Stimulated activated CD4-positive, alpha-beta T cell treated with anti-CD3 and anti-CD28 coated beads, Interleukin-4, amount 100 ng/mL, for 4 hours (primary cell): ENCODE data around the gene FSIP1.
"Not testable (repeated sequence)": the region's sequence is repeated elsewhere in the genome, so short reads cannot be mapped to it uniquely, and the experiment has no call there.

ENCODE experiments used
- DNase-seq, 2 experiments: peaks; one replicate each; pipeline ENCODE4 v3.0.0-alpha.2; 2020

The FSIP1 gene

GRCh38 chr15:39782441-39783138 is at the start of gene FSIP1:
TSS of gene FSIP1 (minus strand) at chr15:39782841. CDS start at chr15:39776524, 6,317 bp downstream.
- DNase-seq, result peak; percentile 93 to 94

GRCh38 chr15:39830166-39830565 is 47.5 kb upstream of the FSIP1 start:
- no peak for DNase-seq

DNA sequence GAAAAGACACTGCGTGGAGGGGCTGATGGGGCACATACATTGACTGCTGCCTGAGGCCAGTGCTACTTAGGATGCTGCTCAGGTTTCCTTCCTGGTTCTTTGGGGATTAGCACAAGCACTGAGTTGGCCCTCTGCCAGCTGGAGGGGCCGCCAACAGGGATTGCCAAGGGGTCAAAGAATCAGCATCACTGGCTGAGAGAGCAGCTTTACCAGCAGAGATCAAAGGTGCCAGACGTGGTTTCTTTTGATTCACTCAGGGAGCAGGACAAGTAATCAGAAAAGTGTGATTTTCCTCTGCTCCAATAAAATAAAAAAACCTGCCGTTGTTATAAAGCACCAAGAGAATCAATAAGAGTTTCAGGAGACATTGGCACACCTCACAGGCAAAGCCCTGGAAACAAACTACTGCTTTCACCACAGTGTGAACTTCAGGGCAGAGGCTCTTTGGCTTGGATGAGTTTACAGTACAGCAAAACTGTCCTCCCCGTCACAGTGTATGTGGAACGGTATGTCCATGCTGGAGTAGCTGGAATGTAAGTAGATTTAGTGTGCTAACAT is 45.8 kb upstream of the FSIP1 start:
- no peak for DNase-seq

DNA sequence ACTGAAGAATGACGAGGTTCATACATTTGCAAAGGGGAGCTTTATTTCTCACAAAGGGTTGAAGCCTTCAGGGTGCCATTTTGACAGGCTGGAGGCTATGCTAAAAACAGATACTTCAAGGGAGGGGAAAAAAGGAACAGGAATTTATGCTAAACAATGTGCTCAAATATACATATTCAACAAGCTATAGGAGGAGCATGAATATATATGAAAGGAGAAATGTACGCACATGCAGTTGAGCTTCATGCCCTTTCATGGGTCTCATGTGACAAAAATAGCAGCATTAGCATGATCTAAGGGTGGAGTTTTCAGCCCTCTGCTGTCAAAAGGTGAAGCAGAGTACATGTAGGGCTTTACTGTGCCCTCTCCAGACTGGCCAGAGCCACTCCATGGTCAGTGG is 44.3 kb upstream of the FSIP1 start:
- DNase-seq, result no peak

- no peak for DNase-seq
Measured at GRCh38 chr15:39823634-39824033, 41.0 kb upstream of the FSIP1 start.

- DNase-seq, result no peak
Measured at GRCh38 chr15:39820050-39820602, 37.5 kb upstream of the FSIP1 start.

GRCh38 chr15:39819533-39819932 is 36.9 kb upstream of the FSIP1 start:
- no peak for DNase-seq

- DNase-seq, result no peak
Measured at GRCh38 chr15:39817892-39818291, 35.3 kb upstream of the FSIP1 start.

GRCh38 chr15:39814489-39814888 is 31.8 kb upstream of the FSIP1 start:
- DNase-seq, result no peak

DNA sequence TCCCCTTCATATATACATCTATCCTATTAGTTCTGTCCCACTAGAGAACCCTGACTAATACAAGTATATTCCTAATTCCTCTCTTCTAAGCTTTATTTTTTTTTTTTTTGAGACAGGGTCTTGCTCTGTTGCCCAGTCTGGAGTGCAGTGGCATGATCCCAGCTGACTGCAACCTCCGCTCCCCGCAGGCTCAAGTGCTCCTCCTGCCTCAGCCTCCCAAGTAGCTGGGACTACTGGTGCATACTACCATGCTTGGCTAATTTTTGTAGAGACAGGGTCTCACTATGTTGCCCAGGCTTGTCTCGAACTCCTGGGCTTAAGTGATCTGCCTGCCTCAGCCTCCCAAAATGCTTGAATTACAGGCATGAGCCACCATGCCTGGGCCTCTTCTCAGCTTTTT is 30.0 kb upstream of the FSIP1 start:
- DNase-seq, result not testable (repeated sequence)

DNA sequence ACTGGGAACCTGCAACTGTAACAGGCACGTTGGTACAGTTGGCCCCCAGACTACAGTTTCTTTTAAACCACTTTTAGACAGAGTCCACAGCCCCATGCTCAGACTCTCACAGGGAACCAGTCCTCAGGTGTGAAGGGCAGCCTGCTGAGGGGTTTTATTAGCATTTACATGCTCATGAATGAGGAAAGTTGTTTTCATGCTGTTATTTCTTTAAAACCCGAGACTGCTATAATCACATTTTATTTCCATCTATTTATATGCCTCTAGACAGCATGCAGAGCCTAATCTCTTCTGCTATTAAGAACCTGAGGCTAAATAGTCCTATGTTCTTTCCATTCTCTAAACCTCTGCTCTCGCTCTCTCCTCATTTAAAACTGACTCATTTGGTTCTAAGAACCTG is 26.3 kb upstream of the FSIP1 start:
- DNase-seq, result no peak

GRCh38 chr15:39807791-39808190 is 25.1 kb upstream of the FSIP1 start:
- no peak for DNase-seq

DNA sequence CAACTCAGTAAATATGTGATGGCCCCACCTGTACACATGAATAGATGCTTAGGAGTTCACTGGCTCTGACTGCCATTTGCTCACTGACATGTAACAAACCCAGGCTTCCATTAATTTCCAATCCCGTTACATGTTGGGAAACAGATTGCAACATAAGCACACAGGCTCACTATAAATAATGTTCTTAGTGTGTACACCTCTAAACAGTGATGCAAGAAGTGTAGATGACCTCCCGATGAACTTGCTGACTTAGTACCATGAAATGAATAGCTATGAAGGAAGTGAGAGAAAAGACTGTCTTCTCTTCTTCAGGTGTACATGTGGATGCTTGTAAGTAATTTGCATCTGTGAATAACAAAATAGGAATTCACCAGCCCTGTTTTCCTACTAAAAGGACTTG is 21.4 kb upstream of the FSIP1 start:
- DNase-seq, result no peak

- DNase-seq, result no peak
Measured at GRCh38 chr15:39803016-39803415, 20.4 kb upstream of the FSIP1 start.

GRCh38 chr15:39801641-39802309 is 19.1 kb upstream of the FSIP1 start:
- DNase-seq, result no peak

DNA sequence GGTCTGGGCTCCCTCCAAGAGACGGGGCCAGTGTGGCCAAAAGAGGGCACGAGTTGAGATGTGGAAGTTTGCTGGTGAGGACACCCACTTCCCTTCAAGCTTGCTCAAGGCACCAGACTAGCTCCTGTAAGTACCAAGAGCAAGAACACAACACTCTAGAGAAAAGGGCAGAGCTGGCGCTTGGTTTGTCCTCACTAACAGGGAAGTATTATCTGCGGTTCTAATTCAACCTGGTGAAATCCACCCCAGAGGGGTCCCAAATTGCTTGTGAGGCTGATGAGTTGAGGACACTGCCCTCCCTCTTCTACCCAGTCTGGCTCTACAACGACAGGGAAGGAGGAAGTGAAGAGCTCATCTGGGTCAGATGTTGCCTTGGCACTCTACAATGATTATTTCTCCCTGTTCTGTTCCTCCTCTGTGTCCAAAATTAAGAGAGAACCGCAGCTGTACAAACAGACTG is 16.9 kb upstream of the FSIP1 start:
- no peak for DNase-seq

DNA sequence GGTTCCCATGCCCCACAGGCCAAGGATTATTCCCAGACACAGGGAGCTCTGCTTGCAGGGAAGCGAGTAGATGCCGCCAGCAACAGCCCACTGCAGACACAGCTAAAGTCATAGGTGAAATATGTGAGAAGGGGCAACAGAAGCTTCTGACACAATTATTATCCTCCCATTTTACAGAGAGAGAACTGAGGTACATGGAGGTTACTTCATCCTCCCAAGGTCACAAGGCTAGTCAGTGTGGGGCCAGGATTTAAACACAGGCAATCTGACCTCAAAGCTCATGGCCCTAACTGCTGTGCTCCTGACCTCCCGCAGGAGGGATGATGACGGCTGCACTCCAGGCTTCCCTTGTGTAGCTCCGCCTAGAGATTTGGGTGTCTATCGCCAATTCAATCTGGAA is 15.7 kb upstream of the FSIP1 start:
- DNase-seq, result no peak

DNA sequence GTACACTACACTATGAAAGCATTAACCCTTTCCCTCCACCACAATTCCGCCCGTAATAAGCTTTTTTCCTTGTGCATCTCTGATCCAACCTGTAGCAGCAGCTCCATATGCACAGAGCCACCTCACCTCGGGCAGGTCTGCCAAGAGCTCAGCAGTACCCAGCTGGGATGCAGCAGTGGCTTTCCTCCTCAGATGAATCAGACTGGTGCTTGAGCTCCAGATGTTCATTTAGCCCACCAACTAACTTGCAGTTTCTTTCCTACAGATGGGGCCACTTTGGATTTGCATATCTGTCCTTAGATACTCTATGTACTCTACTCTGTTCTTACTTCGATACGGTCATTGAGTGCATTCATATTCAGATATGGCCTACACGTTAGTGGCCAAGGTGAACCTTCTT is 14.8 kb upstream of the FSIP1 start:
- no peak for DNase-seq

GRCh38 chr15:39796601-39797000 is 14.0 kb upstream of the FSIP1 start:
- no peak for DNase-seq

DNA sequence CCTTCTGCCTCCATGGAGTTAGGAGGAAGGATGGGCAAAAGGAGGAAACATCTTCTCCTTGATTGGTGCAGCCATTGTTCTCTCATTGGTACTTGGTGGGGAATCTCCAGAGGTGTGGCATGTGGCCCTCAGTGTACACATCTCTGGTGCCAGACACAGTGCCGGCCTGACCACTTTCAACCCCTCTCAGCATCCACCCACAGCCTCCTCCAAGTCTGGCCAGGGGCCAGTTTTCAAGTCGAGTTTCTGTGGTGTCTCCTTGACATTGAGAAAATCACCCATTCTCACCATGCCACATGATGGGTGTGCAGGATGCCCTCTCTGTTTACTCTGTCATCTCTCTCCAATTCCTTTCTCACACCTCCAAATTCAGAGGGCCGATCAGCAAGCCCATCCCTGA is 12.8 kb upstream of the FSIP1 start:
- DNase-seq, result no peak

DNA sequence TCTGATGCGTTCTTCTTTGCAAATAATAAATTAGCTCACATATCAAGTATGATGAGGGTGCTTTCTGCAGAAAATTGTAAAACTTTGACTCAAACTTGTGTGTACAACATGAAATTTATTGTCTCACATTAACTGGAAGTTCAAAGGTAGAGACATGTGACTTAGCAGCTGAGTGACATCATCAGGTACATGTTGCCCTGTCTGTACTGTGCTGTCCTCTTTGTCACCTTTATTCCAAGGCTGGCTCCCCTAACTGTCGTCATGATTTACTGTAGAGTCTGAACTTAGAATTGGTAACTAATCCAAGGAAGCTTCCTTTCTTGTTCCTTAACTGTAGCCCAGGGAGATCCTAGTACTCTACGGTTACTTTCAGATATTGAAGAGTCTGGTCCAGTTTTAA is 12.3 kb upstream of the FSIP1 start:
- no peak for DNase-seq

GRCh38 chr15:39793923-39794322 is 11.3 kb upstream of the FSIP1 start:
- DNase-seq, result no peak

- no peak for DNase-seq
Measured at GRCh38 chr15:39792844-39793335, 10.2 kb upstream of the FSIP1 start.
